ENCODE data around the gene GSTO1.
A peak's percentile ranks its signal among the peaks of the same experiment; 100 is the strongest.

The GSTO1 gene

DNA sequence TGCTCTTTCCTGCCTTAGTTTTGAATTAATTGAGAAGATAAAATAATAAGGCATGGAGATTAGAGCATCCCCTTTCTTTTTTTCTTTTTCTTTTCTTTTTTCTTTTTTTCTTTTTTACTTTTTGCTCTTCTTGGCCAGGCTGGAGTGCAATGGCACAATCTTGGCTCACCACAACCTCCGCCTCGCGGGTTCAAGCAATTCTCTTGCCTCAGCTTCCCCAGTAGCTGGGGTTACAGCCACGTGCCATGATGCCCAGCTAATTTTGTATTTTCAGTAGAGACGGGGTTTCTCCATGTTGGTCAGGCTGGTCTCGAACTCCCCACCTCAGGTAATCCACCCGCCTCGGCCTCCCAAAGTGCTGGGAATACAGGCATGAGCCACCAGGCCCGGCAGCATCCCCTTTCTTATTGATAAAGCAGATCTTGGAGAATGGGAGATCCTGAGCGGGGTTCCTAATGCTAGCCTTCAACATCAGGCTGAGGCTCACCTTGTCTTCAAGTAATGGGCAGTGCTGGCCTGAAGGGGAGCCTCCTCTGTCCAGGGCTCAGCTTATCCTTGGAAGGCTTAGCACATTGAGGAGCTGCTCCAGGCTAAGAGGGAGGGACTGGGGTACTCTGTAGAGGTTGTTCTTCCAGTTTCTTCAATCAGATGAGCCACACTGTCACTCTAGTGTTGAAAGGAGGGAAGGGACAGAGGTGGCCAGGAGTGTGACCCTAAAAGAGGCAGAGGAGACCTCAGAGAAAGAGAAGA is 42.2 kb downstream of the GSTO1 start:
- no peak for DNase-seq (ENCODE audit: low read depth)
- no peak for TF ChIP-seq CTCF (IDR thresholded peaks at IDR 0.05; ENCODE audit: low read length, missing control alignments)
- no peak overlapping the region for H3K4me3 ChIP-seq (replicated peaks; ENCODE audit: low read depth, low read length)

DNA sequence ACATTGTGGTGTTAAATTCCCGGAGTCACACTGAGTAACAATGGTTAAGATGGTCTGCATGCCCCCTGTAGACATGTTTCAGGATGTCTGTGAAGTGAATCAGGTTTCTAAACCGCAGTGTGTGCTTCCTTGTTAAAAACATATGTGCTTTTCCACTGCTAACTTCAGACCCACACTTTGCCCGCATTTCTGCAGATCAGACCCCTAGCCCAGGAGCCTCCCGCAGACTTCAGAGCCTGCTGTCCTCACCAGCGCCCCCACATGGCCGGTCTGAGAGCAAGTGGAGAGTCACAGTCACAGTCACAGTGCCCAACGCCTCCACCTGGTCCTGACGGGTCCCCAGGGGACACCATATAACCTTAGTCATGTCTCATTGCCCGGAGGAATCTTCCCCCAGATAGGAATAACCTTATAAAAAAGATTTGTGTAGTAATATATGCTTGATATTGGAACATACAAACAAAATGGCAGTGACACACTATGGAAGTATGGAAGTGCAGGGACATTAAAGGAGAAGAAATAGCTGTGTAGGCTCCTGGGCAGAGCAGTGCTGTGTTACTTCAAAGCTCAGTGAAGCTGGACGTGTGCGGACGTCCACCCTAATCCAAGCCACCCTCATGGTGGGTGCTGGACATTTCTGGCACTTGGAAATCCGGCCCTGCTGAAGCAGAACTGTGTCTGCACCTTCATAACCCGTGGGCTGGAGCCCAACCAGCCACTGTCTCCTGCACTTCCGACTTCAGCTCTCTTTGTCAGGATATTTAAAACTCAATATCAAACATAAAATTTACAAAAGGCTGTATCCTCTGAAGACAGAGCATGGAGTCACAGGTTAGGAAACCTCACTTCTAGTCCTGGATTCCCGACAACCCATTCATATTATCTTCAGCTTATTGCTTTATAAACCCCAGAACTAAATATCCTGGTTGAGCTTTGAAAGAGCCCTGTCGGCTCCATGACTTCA is 43.3 kb downstream of the GSTO1 start:
- H3K4me3 ChIP-seq (replicated peaks; ENCODE audit: low read depth, low read length), result no peak overlapping the region
- TF ChIP-seq CTCF (IDR thresholded peaks at IDR 0.05; ENCODE audit: low read length, missing control alignments), result peak; percentile 60
- DNase-seq (ENCODE audit: low read depth), result peak; percentile 59

DNA sequence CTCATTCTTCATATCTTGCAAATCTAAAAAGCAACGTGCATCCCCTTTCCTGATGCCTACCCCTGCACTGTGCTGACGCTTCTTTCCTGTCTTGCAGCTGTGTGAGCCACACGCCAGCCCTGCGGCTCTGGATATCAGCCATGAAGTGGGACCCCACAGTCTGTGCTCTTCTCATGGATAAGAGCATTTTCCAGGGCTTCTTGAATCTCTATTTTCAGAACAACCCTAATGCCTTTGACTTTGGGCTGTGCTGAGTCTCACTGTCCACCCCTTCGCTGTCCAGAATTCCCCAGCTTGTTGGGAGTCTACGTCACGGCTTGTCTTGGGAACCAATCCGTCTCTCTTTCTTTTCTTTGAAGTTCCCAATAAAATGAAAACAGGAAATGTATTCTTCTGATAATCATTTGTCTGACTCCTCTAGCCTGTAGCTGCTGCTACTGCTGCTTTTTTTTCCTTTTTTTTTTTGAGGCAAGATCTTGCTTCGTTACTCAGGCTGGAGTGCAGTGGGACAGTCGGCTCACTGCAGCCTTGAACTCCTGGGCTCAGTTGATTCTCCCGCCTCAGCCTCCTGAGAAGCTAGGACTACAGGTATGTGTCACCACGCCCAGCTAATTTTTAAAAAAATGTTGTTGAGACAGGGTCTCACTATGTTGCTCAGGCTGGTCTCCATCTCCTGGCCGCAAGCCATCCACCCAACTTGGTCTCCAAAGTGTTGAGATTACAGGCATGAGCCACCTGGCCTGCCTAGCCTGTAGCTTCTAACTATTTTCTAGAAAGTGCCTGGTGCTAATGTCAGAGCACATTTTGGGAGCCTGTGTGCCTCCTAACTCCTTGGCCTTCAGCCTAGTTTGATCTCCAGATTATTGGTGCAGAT is 44.6 kb downstream of the GSTO1 start:
- H3K4me3 ChIP-seq (replicated peaks; ENCODE audit: low read depth, low read length), result peak overlapping the region; percentile 49
- TF ChIP-seq CTCF (IDR thresholded peaks at IDR 0.05; ENCODE audit: low read length, missing control alignments), result no peak
- DNase-seq (ENCODE audit: low read depth), result peak; percentile 97

DNA sequence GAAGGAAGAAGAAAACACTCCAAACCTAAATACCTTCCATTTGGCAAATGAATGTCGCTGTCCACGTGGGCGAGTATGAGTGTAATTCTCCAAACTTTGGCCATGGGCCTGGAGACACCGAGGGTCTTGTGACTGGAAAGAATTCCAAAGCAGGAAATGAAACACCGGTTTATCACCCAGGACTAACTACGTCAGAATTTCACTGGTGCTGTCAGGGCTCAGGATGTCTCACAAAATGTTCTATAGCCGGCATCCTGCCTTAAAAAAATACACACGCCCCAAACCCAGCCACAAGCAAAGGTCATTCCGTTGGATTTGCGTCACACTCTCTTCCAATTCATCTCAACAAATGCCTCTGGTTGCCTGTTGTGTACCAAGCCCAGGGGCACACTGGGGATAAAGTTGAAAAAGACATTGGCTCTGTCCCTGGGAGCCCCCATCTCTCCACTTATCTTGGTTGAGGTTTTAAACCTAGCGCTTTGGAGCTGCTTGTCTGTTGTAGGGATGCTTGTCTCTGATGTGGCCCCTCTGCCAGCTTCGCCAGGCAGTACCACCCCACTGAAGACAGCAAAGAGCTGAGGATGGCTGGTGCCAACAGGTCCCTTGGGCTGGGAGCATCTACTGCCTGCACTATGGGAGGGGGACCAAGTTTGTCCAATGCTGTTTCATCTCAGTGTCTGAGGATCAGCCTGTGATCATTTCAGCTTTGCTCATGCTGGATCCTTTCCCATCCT is 45.5 kb downstream of the GSTO1 start:
- DNase-seq (ENCODE audit: low read depth), result peak; percentile 100

DNA sequence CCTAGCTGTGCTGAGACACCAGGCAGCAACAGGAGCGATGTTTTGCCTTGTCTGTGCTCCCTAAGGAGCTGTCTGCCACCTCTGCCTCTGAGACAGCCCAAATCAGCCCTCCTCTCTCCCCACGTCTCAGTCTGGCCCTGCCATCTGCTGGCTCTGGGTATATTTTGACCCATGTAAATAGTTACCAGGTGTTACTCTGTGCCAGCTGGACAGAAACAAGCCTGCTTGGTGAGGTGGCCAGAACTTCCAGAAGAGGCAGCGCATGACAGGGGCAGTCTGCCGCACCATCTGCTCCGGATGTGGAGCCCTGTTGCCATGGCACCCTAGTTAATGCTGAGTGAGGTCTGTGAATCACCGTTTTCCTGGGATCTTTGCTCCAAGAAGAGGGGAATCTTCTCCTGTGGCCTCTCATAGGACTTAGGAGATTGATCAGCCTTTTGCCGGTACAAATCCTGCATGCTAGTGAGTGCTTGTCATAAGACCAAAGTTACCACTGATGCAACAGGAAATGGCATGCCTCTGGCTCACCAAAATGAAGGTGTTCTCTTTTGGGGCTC is 46.1 kb downstream of the GSTO1 start:
- peak overlapping the region; percentile 39 for H3K4me3 ChIP-seq (replicated peaks; ENCODE audit: low read depth, low read length)

More for the DNA sequence above, 45.5 kb downstream of the GSTO1 start:
- H3K4me3 ChIP-seq (replicated peaks; ENCODE audit: low read depth, low read length), result peak overlapping the region; percentile 49
- TF ChIP-seq CTCF (IDR thresholded peaks at IDR 0.05; ENCODE audit: low read length, missing control alignments), result no peak

More for the DNA sequence above, 46.1 kb downstream of the GSTO1 start:
- TF ChIP-seq CTCF (IDR thresholded peaks at IDR 0.05; ENCODE audit: low read length, missing control alignments), result no peak
- peak; percentile 98 for DNase-seq (ENCODE audit: low read depth)

Data from fibroblast of pulmonary artery (primary cell).